Lower leg skin (tissue), 4 donors: Measurements from ENCODE around the gene B4GALT7. TPM values are rescaled to one million over a fixed set of nuclear protein-coding genes. Genes with fewer than 3 reads are reported as not detected.

Source experiments
- DNase-seq, 2 donors: peaks; one replicate each; pipeline ENCODE4 v3.0.0-alpha.2; 2019; ENCODE audit warnings: low spot score in 2 of 2
- H3K4me3 ChIP-seq: fragments of 200-600 bp; sonication (generic); 2 replicates; pipeline ENCODE4 v1.5.1; 2017; ENCODE audit warnings: mild to moderate bottlenecking, low read depth; ENCODE audit not compliant: poor library complexity, severe bottlenecking
- POLR2A ChIP-seq, 2 donors: fragments of 450-650 bp; IDR thresholded peaks; one replicate each; pipeline ENCODE4 v1.6.1; 2016 to 2017; ENCODE audit warnings: antibody characterized with exemption in 2 of 2, mild to moderate bottlenecking in 1 of 2, moderate library complexity in 1 of 2
- WGBS, 2 donors: methylation state at CpG; one replicate each; pipeline ENCODE4 v1.1.5; 2018; 5-methylcytosine and 5-hydroxymethylcytosine counted together
- intact Hi-C: fragments of 100-400 bp; cut with DNase I; formaldehyde crosslinking; loops from one replicate; pipeline ENCODE4 v1.15.0; 2023; ENCODE audit warnings: low total_unique reads
- total RNA-seq, 4 donors: library from RNA; depleted of rRNA; stranded (reverse); fragments of >200 nt; gene quantifications; one replicate each; pipeline ENCODE4 v1.1.0, GENCODE V29; 2016
- TF ChIP-seq, protein P1 (sequence below), 3 donors: fragments of 450-650 bp; IDR thresholded peaks; one replicate each; pipeline ENCODE4 v1.5.1; 2016; ENCODE audit warnings: antibody characterized with exemption in 3 of 3, mild to moderate bottlenecking in 3 of 3, moderate library complexity in 2 of 3

Gene B4GALT7
- total RNA-seq, 4 donors from 2014 or later: 11.8 to 17.8 (median 16.4) TPM

DNA sequence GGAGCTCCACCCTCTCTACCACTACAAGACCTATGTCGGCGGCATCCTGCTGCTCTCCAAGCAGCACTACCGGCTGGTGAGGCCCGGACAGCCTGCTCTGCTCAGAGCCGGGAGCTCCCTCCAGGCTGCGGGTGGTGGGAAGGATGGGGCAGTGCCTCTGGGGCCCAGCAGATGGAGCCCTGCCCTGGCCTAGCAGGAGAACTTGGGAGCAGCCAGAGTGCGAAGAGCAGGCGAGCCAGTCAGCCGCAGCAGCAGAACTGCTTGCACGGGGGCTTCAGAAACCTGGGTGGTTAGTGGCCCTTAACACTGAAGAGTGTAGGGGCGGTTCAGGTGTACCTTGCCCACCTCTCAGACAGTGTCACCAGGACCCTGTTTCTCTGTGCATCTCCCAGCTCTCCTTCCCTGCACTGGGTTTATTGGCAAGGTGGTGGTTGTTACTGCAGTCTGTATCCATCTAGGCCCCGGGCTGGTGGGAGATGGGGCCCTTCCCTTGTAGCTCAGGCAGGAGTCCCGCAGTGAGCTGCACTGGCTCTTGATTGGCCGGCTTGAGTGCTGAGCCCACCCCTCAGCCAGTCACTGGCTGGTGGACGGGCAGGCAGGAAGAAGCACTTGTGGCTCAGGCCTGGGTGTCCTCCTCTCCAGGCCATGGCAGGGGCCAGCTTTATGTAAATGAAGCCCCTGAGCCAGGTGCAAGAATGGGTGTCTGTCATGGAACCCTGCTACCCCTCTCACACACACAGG lies 7.7 kb downstream of the B4GALT7 start:
- intact Hi-C loops: no loop called here
- H3K4me3 ChIP-seq: no peak overlapping the region
- TF ChIP-seq POLR2A (IDR thresholded peaks at IDR 0.05): no peak
- TF ChIP-seq, protein P1, sequence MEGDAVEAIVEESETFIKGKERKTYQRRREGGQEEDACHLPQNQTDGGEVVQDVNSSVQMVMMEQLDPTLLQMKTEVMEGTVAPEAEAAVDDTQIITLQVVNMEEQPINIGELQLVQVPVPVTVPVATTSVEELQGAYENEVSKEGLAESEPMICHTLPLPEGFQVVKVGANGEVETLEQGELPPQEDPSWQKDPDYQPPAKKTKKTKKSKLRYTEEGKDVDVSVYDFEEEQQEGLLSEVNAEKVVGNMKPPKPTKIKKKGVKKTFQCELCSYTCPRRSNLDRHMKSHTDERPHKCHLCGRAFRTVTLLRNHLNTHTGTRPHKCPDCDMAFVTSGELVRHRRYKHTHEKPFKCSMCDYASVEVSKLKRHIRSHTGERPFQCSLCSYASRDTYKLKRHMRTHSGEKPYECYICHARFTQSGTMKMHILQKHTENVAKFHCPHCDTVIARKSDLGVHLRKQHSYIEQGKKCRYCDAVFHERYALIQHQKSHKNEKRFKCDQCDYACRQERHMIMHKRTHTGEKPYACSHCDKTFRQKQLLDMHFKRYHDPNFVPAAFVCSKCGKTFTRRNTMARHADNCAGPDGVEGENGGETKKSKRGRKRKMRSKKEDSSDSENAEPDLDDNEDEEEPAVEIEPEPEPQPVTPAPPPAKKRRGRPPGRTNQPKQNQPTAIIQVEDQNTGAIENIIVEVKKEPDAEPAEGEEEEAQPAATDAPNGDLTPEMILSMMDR (IDR thresholded peaks at IDR 0.05): peak in 1 of 3 donors; percentile 43
- 36 to 37% methylated on average over 10 to 15 of the region's 15 CpGs for WGBS, 2 donors
- peak; percentile 58 to 91 for DNase-seq

DNA sequence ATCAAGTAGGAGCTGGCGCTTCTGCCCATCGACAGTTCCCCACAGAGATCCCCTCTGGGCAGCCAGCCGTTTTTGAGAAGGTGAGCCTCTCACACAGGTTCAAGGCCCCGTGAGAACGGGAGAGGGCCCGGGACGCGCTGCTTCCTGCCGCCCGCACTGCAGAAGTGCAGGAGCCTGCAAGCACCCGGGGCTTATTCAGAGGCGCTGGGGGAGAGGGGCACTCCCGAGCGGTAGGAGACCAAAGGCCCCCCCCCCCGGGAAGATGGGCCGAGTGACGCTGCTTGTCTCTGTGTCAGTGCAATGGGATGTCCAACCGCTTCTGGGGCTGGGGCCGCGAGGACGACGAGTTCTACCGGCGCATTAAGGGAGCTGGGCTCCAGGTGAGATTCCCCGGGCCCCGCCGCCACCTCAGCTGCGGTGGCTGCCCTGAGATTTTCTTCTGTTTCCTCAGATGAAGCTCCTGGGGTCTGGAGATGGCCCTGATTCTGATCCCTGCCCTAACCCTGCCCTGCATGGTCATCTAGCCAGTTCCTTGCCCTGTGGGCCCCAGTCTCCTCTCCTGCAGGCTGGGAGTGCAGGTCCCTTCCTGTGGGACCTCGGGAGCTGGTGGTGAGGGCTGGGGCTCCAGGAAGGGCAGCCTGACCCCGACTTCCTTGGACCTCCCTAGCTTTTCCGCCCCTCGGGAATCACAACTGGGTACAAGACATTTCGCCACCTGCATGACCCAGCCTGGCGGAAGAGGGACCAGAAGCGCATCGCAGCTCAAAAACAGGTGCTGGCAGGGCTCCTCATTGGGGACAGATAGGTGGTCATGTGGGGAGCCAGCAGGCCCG lies 8.5 kb downstream of the B4GALT7 start:
- TF ChIP-seq POLR2A (IDR thresholded peaks at IDR 0.05): no peak
- TF ChIP-seq, protein P1 (IDR thresholded peaks at IDR 0.05): no peak
- 90 to 91% methylated on average over 33 to 37 of the region's 37 CpGs for WGBS, 2 donors
- intact Hi-C loops: no loop called here

DNA sequence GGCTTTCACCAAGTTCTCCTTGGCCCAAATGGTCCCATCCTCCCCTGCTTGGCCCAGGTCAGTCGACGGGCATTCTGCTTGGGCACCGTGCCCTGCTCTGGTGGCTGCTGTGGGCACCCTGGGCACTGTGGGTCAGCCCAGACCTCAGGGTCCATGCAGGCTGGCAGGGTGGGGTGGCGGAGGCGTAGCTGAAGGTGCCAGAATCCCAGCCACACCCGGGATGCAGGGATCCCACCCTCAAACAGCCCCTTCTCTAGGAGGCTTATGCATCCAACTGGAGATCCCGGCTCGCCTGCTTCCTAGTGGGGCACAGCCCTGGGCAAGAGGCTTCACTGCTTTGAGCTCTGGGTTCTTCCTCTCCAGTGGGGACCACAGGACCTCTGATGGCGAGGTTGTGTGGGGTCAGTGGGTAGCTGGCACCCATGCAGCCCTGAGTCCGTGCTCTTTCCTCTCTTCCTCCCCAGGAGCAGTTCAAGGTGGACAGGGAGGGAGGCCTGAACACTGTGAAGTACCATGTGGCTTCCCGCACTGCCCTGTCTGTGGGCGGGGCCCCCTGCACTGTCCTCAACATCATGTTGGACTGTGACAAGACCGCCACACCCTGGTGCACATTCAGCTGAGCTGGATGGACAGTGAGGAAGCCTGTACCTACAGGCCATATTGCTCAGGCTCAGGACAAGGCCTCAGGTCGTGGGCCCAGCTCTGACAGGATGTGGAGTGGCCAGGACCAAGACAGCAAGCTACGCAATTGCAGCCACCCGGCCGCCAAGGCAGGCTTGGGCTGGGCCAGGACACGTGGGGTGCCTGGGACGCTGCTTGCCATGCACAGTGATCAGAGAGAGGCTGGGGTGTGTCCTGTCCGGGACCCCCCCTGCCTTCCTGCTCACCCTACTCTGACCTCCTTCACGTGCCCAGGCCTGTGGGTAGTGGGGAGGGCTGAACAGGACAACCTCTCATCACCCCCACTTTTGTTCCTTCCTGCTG lies 9.4 kb downstream of the B4GALT7 start:
- intact Hi-C loops: no loop called here
- no peak for TF ChIP-seq POLR2A (IDR thresholded peaks at IDR 0.05)
- TF ChIP-seq, protein P1 (IDR thresholded peaks at IDR 0.05): no peak
- DNase-seq: no peak
- WGBS, 2 donors: 56 to 67% methylated on average over 13 to 17 of the region's 21 CpGs
- no peak overlapping the region for H3K4me3 ChIP-seq

More for the DNA sequence above, 8.5 kb downstream of the B4GALT7 start:
- H3K4me3 ChIP-seq: no peak overlapping the region
- no peak for DNase-seq

DNA sequence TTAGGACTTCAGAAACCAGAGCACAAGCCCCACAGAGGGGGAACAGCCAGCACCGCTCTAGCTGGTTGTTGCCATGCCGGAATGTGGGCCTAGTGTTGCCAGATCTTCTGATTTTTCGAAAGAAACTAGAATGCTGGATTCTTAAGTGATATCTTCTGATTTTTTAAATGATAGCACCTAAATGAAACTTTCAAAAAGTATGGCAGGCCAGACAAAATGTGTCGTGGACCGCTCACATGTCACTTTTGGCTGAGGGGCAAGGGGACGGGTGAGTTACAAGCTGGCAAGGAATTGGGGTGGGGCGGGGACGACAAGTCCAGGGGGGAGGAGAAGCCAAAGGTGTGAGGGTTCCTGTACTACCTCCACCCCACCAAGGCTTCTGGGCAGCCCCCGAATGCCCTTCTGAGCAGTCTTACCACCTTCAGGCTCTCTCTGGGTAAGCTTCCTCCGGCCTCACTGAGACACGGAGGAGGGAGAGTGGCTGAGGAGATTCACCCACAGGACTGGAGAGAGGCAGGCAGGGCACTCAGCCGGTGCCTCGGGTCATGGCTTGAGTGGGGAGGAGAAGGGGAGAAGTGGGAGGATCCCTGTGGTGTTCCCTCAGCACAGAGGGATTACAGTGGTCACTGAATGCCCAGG lies 10.3 kb downstream of the B4GALT7 start:
- TF ChIP-seq, protein P1 (IDR thresholded peaks at IDR 0.05): no peak
- TF ChIP-seq POLR2A (IDR thresholded peaks at IDR 0.05): no peak
- H3K4me3 ChIP-seq: no peak overlapping the region
- intact Hi-C loops: no loop called here
- WGBS, 2 donors: 57 to 64% methylated on average over 13 of the region's 13 CpGs
- DNase-seq: no peak
